OCI-LY1 (cell line): Measurements from ENCODE around the gene TCF25.

ENCODE experiments used
- EZH2 ChIP-seq: fragments of 200-600 bp; sonication (generic), shearing (Covaris generic); IDR thresholded peaks from 2 replicates; pipeline ENCODE4 v1.8.0; 2017; ENCODE audit warnings: borderline replicate concordance, mixed run types, mild to moderate bottlenecking, antibody characterized with exemption, low read length, moderate library complexity, mixed read lengths
- TF ChIP-seq, protein P1 (sequence below): fragments of 200-600 bp; sonication (generic), shearing (Covaris generic); IDR thresholded peaks from 2 replicates; pipeline ENCODE4 v1.5.1; 2017; ENCODE audit warnings: mild to moderate bottlenecking, antibody characterized with exemption, low read length, moderate library complexity, mixed read lengths

DNA sequence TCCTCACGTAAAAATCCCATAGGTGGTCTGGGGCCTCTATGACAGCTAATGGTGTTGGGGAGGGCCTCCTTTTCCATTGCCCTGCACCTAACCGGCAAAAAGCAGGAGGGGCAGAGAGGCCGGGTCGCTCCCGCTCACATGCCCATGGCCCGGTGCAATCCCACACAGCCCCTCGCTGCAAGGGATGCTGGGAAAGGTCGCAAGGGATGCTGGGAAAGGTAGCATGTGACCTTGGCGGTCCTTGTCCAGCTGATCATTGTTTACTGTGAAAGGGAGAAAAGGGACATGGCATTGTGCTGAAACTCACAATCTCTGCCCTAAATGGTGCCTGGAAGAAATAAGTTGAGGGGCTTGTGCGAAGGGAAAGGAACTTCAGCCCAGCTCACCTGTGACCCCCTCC is 85.2 kb downstream of the TCF25 start:
- TF ChIP-seq, protein P1, sequence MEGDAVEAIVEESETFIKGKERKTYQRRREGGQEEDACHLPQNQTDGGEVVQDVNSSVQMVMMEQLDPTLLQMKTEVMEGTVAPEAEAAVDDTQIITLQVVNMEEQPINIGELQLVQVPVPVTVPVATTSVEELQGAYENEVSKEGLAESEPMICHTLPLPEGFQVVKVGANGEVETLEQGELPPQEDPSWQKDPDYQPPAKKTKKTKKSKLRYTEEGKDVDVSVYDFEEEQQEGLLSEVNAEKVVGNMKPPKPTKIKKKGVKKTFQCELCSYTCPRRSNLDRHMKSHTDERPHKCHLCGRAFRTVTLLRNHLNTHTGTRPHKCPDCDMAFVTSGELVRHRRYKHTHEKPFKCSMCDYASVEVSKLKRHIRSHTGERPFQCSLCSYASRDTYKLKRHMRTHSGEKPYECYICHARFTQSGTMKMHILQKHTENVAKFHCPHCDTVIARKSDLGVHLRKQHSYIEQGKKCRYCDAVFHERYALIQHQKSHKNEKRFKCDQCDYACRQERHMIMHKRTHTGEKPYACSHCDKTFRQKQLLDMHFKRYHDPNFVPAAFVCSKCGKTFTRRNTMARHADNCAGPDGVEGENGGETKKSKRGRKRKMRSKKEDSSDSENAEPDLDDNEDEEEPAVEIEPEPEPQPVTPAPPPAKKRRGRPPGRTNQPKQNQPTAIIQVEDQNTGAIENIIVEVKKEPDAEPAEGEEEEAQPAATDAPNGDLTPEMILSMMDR, result no peak
- no peak for TF ChIP-seq EZH2
